ENCODE results near the gene DPYSL5. TPM values are rescaled to one million over a fixed set of nuclear protein-coding genes. Genes with fewer than 3 reads are reported as not detected.
"Not testable (repeated sequence)": the region's sequence is repeated elsewhere in the genome, so short reads cannot be mapped to it uniquely, and the experiment has no call there.

The DPYSL5 gene
- total RNA-seq, 1 experiment from 2014 or later: not detected

DNA sequence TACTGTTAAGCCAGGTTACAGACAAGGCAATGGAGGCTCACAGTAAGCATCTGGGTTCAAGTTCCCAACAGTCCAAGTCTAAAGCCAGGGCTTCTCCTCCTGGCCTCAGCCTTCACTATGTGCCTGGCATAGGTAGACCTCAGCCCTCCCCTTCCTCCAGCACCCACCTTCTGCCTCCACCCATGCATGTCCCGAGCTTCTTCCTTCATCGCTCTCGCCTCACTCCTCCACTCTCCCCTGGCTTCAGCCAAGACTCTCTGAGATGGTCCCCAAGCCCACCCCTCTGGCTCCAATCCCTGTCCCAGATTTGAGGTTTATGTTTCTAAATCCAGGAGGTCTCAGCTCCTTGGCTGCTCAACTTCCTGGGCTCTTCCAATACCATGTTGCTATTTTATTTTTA, 35.2 kb upstream of the DPYSL5 start:
- Histone ChIP-seq H3K27ac (ENCODE audit: low read length) (no peak overlapping the region), H3K4me1 (ENCODE audit: insufficient read depth, low read length) (no peaks in the 10 kb centered on the region), H3K36me3 (ENCODE audit: low read depth, low read length) (no peaks in the 10 kb centered on the region), H3F3A (ENCODE audit: low read length, unreplicated experiment) (no peaks in the 10 kb centered on the region), H3K4me2 (ENCODE audit: low read length) (no peak overlapping the region), H3K9ac (ENCODE audit: low read length) (no peak overlapping the region), H3K27me3 (ENCODE audit: low read length) (no peaks in the 10 kb centered on the region), H3K4me3 (ENCODE audit: low read length) (no peak overlapping the region), H2AFZ (ENCODE audit: low read length) (no peak overlapping the region), H3K9me2 (replicated peaks; ENCODE audit: low read length) (no peaks in the 10 kb centered on the region), H4K20me1 (ENCODE audit: low read length) (no peaks in the 10 kb centered on the region), H3K79me2 (ENCODE audit: low read length) (no peaks in the 10 kb centered on the region), H3K9me3 (ENCODE audit: low read length) (no peaks in the 10 kb centered on the region)
- intact Hi-C loops (cut with micrococcal nuclease): no loop called here
- no TSS peak for BruUV-seq (replicated peaks)
- TF ChIP-seq EZH2 (IDR thresholded peaks at IDR 0.05; ENCODE audit: low read length, unreplicated experiment) (no peak), EZH2phosphoT487 (IDR thresholded peaks at IDR 0.05; ENCODE audit: borderline replicate concordance, low read length) (no peak)
- TF ChIP-seq, protein P1, sequence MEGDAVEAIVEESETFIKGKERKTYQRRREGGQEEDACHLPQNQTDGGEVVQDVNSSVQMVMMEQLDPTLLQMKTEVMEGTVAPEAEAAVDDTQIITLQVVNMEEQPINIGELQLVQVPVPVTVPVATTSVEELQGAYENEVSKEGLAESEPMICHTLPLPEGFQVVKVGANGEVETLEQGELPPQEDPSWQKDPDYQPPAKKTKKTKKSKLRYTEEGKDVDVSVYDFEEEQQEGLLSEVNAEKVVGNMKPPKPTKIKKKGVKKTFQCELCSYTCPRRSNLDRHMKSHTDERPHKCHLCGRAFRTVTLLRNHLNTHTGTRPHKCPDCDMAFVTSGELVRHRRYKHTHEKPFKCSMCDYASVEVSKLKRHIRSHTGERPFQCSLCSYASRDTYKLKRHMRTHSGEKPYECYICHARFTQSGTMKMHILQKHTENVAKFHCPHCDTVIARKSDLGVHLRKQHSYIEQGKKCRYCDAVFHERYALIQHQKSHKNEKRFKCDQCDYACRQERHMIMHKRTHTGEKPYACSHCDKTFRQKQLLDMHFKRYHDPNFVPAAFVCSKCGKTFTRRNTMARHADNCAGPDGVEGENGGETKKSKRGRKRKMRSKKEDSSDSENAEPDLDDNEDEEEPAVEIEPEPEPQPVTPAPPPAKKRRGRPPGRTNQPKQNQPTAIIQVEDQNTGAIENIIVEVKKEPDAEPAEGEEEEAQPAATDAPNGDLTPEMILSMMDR (conservative IDR thresholded peaks at IDR 0.05; ENCODE audit: low read depth, low read length): no peak
- ChIA-PET POLR2A (ENCODE audit: unreplicated experiment) (no interaction called here), CTCF (no interaction called here)
- DNase-seq (no peak), ATAC-seq (no peak)

DNA sequence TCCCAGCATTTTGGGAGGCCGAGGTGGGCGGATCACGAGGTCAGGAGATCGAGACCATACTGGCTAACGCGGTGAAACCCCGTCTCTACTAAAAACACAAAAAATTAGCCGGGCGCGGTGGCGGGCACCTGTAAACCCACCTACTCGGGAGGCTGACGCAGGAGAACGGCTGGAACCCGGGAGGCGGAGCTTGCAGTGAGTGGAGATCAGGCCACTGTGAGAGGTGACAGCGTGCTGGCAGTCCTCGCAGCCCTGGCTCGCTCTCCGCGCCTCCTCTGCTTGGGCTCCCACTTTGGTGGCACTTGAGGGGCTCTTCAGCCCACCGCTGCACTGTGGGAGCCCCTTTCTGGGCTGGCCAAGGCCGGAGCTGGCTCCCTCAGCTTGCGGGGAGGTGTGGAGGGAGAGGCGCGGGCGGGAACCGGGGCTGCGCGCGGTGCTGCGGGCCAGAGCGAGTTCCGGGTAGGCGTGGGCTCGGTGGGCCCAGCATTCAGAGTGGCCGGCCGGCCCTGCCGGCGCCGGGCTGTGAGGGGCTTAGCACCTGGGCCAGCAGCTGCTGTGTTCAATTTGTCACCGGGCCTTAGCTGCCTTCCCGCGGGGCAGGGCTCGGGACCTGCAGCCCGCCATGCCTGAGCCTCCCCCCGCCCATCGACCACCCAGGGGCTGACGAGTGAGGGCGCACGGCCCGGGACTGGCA, 33.7 kb upstream of the DPYSL5 start:
- ATAC-seq; CTCF ChIA-PET; H3K9me2 ChIP-seq (replicated peaks; ENCODE audit: low read length); intact Hi-C loops (cut with micrococcal nuclease); POLR2A ChIA-PET (ENCODE audit: unreplicated experiment); H3K9ac ChIP-seq (ENCODE audit: low read length); H3K4me1 ChIP-seq (ENCODE audit: insufficient read depth, low read length); BruUV-seq (replicated peaks); H2AFZ ChIP-seq (ENCODE audit: low read length); DNase-seq; H3K4me2 ChIP-seq (ENCODE audit: low read length); H3K36me3 ChIP-seq (ENCODE audit: low read depth, low read length); H3K79me2 ChIP-seq (ENCODE audit: low read length); H3K4me3 ChIP-seq (ENCODE audit: low read length); H3K9me3 ChIP-seq (ENCODE audit: low read length); H4K20me1 ChIP-seq (ENCODE audit: low read length); H3F3A ChIP-seq (ENCODE audit: low read length, unreplicated experiment); H3K27me3 ChIP-seq (ENCODE audit: low read length); H3K27ac ChIP-seq (ENCODE audit: low read length): not testable (repeated sequence)

DNA sequence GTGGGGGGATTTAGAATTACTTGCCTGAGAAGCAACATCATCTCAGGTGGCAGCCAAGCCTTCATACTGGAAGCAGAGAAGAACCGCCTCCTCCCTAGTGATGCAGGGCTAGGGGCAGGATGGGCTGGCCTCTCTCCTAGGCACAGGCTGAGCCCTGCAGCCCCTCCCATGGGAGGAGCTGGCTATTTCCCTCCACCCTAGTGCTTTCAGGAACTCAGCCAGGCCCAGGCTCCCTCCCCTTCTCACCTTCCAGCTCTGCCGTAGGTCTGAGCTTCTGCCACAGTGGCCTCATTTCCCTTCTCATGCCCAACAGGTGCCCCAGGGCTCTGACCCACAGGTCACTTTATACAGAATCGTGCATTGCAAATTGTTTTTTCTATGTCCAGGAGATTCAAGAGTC, 31.0 kb upstream of the DPYSL5 start:
- no peaks in the 10 kb centered on the region; the same call in 1 of the 2 replicates for H3K27me3 ChIP-seq (ENCODE audit: low read length)
- no peaks in the 10 kb centered on the region for H3K4me1 ChIP-seq (ENCODE audit: insufficient read depth, low read length)
- H3K9me3 ChIP-seq (ENCODE audit: low read length): no peaks in the 10 kb centered on the region
- no peak overlapping the region for H3K27ac ChIP-seq (ENCODE audit: low read length)
- DNase-seq: no peak
- no peaks in the 10 kb centered on the region for H3K79me2 ChIP-seq (ENCODE audit: low read length)
- H3F3A ChIP-seq (ENCODE audit: low read length, unreplicated experiment): no peaks in the 10 kb centered on the region
- no peak for ATAC-seq
- H3K4me3 ChIP-seq (ENCODE audit: low read length): no peak overlapping the region
- ChIA-PET CTCF (no interaction called here), POLR2A (ENCODE audit: unreplicated experiment) (no interaction called here)
- TF ChIP-seq EZH2 (IDR thresholded peaks at IDR 0.05; ENCODE audit: low read length, unreplicated experiment): no peak
- no peak for TF ChIP-seq EZH2phosphoT487 (IDR thresholded peaks at IDR 0.05; ENCODE audit: borderline replicate concordance, low read length)
- TF ChIP-seq, protein P1 (conservative IDR thresholded peaks at IDR 0.05; ENCODE audit: low read depth, low read length): no peak
- BruUV-seq (replicated peaks): no TSS peak
- H3K9me2 ChIP-seq (replicated peaks; ENCODE audit: low read length): no peaks in the 10 kb centered on the region
- H4K20me1 ChIP-seq (ENCODE audit: low read length): no peaks in the 10 kb centered on the region
- H3K9ac ChIP-seq (ENCODE audit: low read length): no peak overlapping the region
- H2AFZ ChIP-seq (ENCODE audit: low read length): no peak overlapping the region
- no peak overlapping the region for H3K4me2 ChIP-seq (ENCODE audit: low read length)
- intact Hi-C loops (cut with micrococcal nuclease): no loop called here
- H3K36me3 ChIP-seq (ENCODE audit: low read depth, low read length): no peaks in the 10 kb centered on the region
